RWPE2 (cell line): Measurements from ENCODE around the gene ABHD2.
"Not testable (repeated sequence)": the region's sequence is repeated elsewhere in the genome, so short reads cannot be mapped to it uniquely, and the experiment has no call there.

Source experiments
- ATAC-seq: fragments of 200-7000 bp; cut with Tn5 transposase; 3 replicates; pipeline ENCODE4 v1.9.1; 2021; ENCODE audit warnings: low read depth
- DNase-seq: peaks from one replicate; pipeline ENCODE4 v3.0.0-alpha.2; 2020; ENCODE audit warnings: low spot score
- H3K27ac ChIP-seq: fragments of 450-650 bp; 2 replicates; pipeline ENCODE4 v1.5.1; 2017; ENCODE audit warnings: mild to moderate bottlenecking; ENCODE audit not compliant: poor library complexity, severe bottlenecking
- H3K27me3 ChIP-seq: fragments of 250-450 bp; sonication (Bioruptor Pico); 2 replicates; pipeline ENCODE4 v1.5.1; 2021; ENCODE audit warnings: mild to moderate bottlenecking, moderate library complexity; ENCODE audit not compliant: insufficient read depth, poor library complexity, severe bottlenecking
- H3K36me3 ChIP-seq: fragments of 250-450 bp; sonication (Bioruptor Pico); 2 replicates; pipeline ENCODE4 v1.5.1; 2020; ENCODE audit warnings: low read depth, mild to moderate bottlenecking, moderate library complexity
- H3K4me1 ChIP-seq: fragments of 250-450 bp; sonication (Bioruptor Pico); 2 replicates; pipeline ENCODE4 v1.5.1; 2021; ENCODE audit warnings: mild to moderate bottlenecking, moderate library complexity; ENCODE audit not compliant: insufficient read depth, poor library complexity, severe bottlenecking
- H3K4me3 ChIP-seq: fragments of 250-450 bp; sonication (Bioruptor Pico); 2 replicates; pipeline ENCODE4 v1.5.1; 2021; ENCODE audit warnings: mild to moderate bottlenecking, moderate library complexity; ENCODE audit not compliant: severe bottlenecking
- H3K9me3 ChIP-seq: fragments of 250-450 bp; sonication (Bioruptor Pico); 2 replicates; pipeline ENCODE4 v1.5.1; 2021; ENCODE audit warnings: mild to moderate bottlenecking, moderate library complexity; ENCODE audit not compliant: severe bottlenecking
- TF ChIP-seq, protein P1 (sequence below): fragments of 450-650 bp; IDR thresholded peaks from one replicate; pipeline ENCODE4 v1.5.1; 2017; ENCODE audit warnings: mild to moderate bottlenecking, moderate library complexity; ENCODE audit not compliant: poor library complexity, severe bottlenecking

ABHD2 gene

DNA sequence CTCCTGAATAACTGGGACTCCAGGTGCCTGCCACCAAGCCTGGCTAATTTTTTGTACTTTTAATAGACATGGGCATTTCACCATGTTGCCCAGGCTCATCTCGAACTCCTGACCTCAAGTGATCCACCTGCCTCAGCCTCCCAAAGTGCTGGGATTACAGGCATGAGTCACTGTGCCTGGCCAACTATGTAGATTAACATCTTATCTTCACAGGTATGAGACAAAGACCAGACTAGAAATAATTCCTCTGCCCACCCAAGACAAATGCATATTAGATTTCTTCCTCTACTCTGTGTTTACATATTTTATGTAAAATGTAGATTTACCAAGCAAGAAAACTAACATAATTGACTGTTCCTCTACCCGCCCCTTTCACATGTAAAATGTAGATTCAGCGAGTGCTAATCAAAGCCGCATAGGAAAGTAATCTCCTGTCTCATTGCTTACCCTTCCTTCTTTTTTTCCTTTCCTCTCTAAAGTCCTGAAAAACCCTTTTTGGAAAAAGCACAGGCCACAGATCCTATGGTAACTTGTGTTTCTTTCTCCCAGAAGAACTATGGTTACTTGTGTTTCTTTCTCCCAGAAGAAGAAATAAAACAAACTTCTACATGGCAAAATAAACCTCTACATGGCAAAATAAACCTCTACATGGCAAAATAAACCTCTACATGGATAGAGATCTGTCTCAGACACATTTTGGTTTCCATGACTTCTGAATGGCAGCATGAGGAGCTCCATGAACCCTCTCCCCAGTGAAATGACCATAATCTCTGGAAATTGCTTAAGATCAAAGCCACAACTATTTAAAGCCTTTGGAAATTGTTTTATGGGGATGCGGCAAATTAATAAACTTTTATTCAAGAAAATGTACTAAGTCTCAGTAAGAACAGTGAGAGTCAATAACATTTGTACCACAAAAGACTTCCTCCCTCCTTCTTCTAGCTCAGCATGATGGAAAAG lies 9.1 kb upstream of the ABHD2 start:
- no peaks in the 10 kb centered on the region for H3K9me3 ChIP-seq
- ATAC-seq (no peak), DNase-seq (no peak)
- no peaks in the 10 kb centered on the region for H3K36me3 ChIP-seq
- no peak overlapping the region for H3K4me3 ChIP-seq
- TF ChIP-seq, protein P1, sequence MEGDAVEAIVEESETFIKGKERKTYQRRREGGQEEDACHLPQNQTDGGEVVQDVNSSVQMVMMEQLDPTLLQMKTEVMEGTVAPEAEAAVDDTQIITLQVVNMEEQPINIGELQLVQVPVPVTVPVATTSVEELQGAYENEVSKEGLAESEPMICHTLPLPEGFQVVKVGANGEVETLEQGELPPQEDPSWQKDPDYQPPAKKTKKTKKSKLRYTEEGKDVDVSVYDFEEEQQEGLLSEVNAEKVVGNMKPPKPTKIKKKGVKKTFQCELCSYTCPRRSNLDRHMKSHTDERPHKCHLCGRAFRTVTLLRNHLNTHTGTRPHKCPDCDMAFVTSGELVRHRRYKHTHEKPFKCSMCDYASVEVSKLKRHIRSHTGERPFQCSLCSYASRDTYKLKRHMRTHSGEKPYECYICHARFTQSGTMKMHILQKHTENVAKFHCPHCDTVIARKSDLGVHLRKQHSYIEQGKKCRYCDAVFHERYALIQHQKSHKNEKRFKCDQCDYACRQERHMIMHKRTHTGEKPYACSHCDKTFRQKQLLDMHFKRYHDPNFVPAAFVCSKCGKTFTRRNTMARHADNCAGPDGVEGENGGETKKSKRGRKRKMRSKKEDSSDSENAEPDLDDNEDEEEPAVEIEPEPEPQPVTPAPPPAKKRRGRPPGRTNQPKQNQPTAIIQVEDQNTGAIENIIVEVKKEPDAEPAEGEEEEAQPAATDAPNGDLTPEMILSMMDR: no peak
- no peaks in the 10 kb centered on the region for H3K27me3 ChIP-seq
- no peak overlapping the region for H3K27ac ChIP-seq
- H3K4me1 ChIP-seq: peaks cover 9% of the 10 kb centered on the region

DNA sequence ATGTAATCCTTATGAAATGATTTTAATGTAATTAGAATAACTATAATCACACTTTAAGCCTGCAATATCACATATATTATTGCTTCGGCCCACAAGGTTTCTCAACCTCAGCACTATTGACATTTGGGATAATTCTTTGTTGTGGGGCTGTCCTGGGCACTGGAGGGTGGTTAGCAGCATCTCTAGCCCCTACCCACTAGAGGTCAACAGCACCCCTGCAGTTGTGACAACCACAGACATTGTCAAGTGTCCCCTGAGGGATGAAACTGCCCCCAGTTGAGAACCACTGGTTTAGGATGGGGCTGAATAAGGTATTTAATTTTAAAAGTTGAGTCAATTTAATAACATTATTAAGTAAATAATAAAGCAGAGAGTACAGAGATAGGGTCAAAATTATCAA lies 6.4 kb upstream of the ABHD2 start:
- Histone ChIP-seq H3K9me3 (no peaks in the 10 kb centered on the region), H3K36me3 (no peaks in the 10 kb centered on the region), H3K4me3 (no peak overlapping the region), H3K4me1 (peaks cover 9% of the 10 kb centered on the region), H3K27me3 (no peaks in the 10 kb centered on the region), H3K27ac (no peak overlapping the region)
- DNase-seq (no peak), ATAC-seq (no peak)
- TF ChIP-seq, protein P1: no peak

DNA sequence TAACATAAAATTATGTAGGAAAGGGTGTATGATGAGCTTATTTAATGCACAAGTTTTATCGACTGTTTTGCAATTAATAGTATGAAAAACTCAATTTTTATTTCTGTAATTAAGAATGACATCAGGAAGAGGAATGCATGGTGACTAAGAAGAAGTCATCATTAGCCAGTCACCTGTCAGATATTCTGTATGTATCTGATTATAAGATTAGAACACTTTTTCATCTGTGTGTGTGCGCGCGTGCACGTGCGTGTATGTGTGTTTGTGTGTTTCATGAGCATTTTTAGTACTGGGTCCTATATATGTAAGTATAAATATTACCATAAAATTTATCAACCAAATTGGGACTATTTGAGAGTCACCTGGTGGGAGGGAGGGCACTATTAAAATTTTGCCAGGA lies 5.0 kb upstream of the ABHD2 start:
- ATAC-seq: no peak
- H3K4me1 ChIP-seq: peaks cover 15% of the 10 kb centered on the region

DNA sequence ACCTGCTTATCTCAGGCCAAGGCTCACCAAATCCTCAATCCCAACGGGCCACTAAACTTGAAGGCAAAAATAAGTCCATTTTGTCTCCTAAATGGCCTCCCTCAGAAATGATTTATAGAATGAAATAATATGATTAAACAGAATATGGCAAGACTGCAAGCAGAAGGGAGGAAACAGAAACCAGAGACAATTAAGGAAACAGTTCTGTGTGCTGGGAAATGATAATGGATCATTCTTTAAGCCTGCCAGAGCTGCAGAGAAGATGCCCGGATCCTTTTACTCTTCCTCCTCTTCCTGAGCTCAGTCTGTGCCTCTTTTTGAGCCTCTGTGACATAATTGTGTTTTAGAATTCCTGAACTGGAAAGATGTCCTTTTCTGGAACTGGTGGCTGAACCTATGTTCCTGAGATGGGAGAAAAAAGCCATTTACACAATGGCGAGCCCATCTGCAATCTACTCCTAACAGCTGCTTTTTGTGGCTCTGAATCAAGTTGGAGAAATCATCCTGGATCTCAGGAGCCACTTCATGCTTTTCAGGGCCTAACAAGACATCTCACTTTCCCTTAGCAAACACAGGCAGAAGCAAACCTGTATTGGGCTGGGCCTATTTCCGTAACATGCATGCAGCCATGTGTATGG lies 2.8 kb upstream of the ABHD2 start:
- peaks cover 25% of the 10 kb centered on the region for H3K4me1 ChIP-seq
- no peaks in the 10 kb centered on the region for H3K36me3 ChIP-seq
- no peak overlapping the region for H3K4me3 ChIP-seq
- H3K9me3 ChIP-seq: no peaks in the 10 kb centered on the region
- H3K27me3 ChIP-seq: no peaks in the 10 kb centered on the region
- TF ChIP-seq, protein P1: no peak
- no peak for DNase-seq
- H3K27ac ChIP-seq: no peak overlapping the region
- no peak for ATAC-seq

More for the DNA sequence above, 5.0 kb upstream of the ABHD2 start:
- Histone ChIP-seq H3K36me3 (no peaks in the 10 kb centered on the region), H3K27ac (no peak overlapping the region), H3K27me3 (no peaks in the 10 kb centered on the region), H3K4me3 (no peak overlapping the region), H3K9me3 (no peaks in the 10 kb centered on the region)
- no peak for DNase-seq
- TF ChIP-seq, protein P1: no peak

DNA sequence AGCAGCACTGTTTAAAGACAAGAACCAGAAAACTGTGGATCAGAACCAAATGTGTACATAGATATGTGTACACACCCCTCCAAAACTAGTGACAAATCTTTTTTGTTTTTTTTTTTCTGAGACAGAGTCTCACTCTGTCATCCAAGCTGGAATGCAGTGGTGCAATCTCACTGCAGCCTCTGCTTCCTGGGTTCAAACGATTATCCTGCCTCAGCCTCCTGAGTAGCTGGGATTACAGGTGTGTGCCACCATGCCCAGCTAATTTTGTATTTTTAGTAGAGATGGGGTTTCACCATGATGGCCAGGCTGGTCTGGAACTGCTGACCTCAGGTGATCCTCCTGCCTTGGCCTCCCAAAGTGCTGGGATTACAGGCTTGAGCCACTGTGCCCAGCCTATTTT lies 2.3 kb upstream of the ABHD2 start:
- not testable (repeated sequence) for H3K9me3 ChIP-seq, H3K4me3 ChIP-seq, ATAC-seq, H3K36me3 ChIP-seq, H3K27ac ChIP-seq, DNase-seq, H3K27me3 ChIP-seq
- peaks cover 31% of the 10 kb centered on the region for H3K4me1 ChIP-seq

DNA sequence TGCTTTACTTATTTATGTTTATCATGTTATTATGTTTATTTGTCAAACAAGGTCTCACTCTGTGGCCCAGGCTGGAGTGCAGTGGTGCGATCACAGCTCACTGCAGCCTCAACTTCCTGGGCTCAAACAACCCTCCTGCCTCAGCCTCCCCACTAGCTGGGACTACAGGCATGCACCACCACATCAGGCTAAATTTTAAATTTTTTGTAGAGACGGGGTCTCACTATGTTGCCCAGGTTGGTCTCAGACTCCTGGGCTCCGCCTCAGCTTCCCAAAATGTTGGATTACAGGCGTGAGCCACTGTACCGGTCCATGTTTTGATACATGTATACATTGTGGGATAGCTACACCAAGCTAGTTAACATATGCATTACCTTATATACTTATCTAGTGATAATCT lies 1.9 kb upstream of the ABHD2 start:
- Histone ChIP-seq H3K27ac (peak overlapping the region; percentile 91), H3K4me1 (peaks cover 35% of the 10 kb centered on the region)
- ATAC-seq, H3K4me3 ChIP-seq, H3K27me3 ChIP-seq, H3K36me3 ChIP-seq, H3K9me3 ChIP-seq, DNase-seq: not testable (repeated sequence)
